GM10266 (cell line): ENCODE results near the gene SH2D5.
A peak's percentile ranks its signal among the peaks of the same experiment; 100 is the strongest.

Source experiments
- DNase-seq: peaks from one replicate; pipeline ENCODE4 v3.0.0; 2012; ENCODE audit errors: extremely low spot score
- TF ChIP-seq, protein P1 (sequence below): IDR thresholded peaks from 2 replicates; pipeline ENCODE4 v1.5.1; 2012; ENCODE audit warnings: mild to moderate bottlenecking, low read depth; ENCODE audit not compliant: control insufficient read depth, insufficient read depth; ENCODE audit errors: missing control alignments

SH2D5 gene

GRCh38 chr1:20732071-20732587, 374 bp downstream of the SH2D5 start:
- DNase-seq: peak; percentile 89
- TF ChIP-seq, protein P1, sequence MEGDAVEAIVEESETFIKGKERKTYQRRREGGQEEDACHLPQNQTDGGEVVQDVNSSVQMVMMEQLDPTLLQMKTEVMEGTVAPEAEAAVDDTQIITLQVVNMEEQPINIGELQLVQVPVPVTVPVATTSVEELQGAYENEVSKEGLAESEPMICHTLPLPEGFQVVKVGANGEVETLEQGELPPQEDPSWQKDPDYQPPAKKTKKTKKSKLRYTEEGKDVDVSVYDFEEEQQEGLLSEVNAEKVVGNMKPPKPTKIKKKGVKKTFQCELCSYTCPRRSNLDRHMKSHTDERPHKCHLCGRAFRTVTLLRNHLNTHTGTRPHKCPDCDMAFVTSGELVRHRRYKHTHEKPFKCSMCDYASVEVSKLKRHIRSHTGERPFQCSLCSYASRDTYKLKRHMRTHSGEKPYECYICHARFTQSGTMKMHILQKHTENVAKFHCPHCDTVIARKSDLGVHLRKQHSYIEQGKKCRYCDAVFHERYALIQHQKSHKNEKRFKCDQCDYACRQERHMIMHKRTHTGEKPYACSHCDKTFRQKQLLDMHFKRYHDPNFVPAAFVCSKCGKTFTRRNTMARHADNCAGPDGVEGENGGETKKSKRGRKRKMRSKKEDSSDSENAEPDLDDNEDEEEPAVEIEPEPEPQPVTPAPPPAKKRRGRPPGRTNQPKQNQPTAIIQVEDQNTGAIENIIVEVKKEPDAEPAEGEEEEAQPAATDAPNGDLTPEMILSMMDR: no peak

DNA sequence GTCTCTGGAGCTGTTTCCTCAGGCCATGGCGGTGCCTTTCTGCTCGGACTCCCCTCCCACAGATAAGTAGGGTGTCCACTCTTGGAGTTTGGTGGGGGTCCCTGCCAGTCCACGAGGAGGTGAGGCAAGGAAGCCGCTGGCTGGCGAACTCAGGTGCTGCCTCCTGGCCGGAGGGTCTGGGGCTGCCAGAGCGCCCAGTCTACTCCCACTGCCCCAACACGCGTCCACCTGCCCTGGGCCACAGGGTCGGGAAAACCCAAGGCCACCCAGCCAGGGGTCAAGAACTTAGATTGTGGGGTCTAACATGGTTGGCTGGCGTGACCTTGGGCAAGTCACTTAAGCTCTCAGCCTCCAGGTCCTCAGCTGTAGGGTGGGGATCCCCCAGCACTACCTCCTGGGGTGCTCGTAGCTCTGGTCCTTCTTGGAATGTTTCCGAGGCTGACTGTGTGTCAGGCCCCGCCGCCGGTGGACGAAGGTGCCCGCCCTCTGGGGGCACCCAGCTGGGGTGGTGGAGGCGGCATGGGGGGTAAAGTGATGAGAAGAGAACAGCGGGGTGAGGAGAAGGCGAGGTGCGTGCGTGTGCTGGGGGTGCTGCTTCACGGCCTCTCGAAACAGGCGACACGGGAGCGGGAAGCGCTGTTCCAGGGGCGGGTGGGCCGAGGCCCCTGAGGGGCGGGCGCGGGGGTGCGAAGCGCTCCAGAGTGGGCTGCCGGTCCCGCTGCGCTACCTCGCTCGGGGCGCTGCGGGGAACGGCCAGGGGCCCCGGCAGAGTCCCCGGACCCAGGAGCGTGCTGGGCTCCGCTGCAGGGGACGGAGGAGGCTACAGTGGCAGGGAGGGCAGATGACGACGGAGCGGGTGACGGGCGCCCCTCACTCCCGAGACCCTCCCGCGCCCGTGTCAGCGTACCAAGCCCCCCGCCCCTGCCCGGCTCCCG, 1.2 kb downstream of the SH2D5 start:
- peak; percentile 67 for DNase-seq
- TF ChIP-seq, protein P1: no peak

- peak; percentile 27 for DNase-seq
- TF ChIP-seq, protein P1: no peak
Measured at GRCh38 chr1:20730690-20731056, 1.8 kb downstream of the SH2D5 start.

DNA sequence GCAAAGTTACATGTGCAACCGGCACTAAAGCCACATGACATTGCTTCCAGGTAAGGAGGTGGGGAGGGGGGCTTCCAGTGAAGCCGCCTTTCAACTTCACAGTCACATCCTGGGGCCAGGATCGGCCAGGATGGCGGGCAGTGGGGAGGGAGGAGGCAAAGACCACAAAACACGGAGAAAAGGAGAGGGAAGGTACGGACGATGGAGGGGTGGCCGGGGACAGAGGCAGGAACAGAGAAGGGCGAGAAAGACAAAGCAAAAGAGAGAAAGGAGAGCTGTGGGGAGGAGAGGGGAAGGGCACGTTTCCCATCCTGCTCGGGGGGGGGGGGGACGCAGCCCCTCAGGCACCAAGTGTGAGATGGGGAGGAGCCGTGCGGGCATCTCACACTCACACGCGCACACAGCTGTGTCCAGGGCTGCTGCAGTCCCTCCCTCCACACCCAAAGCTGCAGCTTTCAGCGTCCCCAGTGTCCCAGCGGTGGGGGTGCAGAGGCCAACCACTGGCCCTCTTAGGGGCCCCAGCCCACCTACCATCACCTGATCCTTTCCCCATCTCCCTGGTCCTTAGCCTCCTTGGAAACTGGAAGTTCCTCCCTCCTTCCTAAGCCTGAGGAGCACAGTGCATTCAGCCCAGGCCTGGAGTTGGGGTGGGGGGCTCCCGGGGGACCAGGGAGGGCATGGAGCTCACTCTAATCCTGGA, 2.4 kb downstream of the SH2D5 start:
- TF ChIP-seq, protein P1: no peak
- peak; percentile 28 for DNase-seq

DNA sequence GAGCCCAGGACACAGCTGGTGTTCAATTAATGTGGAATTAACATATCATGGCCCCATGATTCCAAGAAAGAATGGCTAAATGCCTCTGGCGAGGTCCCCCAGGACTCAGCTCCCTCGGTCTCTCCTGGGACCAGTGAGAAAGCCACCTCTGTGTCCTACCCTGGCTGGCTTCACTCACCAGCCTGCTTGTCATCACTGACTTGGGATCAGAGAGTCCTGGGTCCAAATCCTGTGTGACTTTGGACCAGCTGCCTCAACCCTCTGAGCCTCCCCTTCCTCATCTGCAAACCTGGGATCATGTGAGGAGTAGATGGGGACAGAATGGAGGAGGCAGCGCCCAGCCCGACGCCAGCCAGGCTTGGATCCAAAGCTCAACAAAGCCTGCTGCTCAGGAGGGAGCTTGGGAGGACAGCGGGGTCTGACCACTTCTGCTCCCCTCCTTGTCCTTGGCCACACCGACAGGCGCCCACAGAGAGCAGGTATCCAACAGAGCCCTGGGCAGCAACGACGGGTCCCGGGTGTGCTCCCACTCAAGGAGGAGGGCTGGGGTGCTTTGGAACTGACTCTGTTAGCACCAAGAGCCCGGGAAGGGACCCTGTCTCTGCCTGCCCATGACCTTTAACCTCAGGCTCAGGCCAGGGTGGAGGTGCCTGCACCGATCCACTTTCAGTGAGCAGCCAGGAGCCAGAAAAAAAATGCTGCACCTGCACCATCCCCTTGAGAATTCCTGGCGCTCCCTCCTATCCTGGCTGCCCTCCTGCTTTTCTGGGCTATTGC, 3.2 kb downstream of the SH2D5 start:
- TF ChIP-seq, protein P1: no peak
- no peak for DNase-seq

DNA sequence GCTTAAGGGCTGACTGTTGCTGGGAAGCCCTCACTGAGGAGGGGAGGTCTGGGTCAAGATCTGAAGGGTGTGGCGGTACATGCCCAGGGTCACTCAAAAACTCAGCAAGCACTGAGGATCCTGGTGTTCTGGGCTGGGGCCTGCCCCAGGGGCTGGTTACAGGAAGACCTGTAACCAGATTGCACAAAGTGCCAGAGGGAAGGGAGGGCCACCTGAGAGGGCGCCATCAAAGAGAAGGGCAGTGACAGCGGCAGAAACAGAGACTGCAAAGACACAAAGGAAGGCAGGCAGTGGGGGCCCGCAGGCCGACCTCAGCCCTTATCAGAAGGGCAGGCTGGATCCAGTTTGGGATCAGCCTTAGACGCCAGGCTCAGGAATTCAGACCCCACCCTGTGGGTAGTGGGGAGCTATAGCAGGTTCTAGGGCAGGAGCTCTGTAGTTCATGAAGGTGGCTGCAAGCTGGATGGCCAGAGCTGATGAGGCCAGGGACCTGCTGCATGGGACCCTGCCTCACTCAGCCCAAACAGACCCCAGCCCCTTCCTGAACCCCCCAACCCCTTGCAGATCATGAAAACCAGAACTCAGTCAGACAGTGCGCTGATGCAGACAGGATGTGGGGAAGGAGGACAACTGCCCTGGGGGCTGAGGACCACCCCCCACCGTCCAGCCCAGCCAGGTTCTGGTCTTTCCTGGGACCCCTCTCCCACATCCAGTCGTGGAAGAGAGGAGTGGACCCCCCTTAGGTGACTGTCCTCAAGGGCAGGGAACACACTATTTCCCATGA, 3.9 kb downstream of the SH2D5 start:
- DNase-seq: no peak
- TF ChIP-seq, protein P1: no peak
